ENCODE measurements around the gene MALT1. TPM values are rescaled to one million over a fixed set of nuclear protein-coding genes. Genes with fewer than 3 reads are reported as not detected.

The MALT1 gene
- polyA plus RNA-seq, 1 donor from 2014 or later: 40.5 TPM

DNA sequence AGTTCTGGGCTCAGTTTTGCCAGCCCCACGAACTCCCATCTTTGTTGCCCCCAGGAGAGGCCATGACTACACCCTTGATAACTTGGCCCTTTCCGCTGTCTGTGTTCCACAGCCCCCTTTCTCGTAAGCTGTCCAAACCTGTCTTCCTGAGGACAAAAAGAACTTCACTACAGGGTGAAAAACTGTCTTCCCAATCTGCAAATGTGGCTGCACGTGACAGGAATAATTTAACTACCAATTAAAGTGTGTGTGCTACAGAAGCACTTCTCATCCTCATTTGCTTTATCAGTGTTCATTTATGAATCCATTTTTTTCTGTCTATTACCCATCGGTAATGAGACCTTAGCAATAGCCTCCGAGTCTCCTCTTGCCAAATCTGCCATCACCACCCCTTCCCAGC, 33.3 kb upstream of the MALT1 start:
- TF ChIP-seq TAF1 (IDR thresholded peaks at IDR 0.05; ENCODE audit: low read depth) (no peak), EP300 (conservative IDR thresholded peaks at IDR 0.05; ENCODE audit: poor library complexity, severe bottlenecking) (no peak), EZH2 (IDR thresholded peaks at IDR 0.05; ENCODE audit: borderline replicate concordance, insufficient read depth, low read length, poor library complexity, severe bottlenecking) (no peak), MXI1 (conservative IDR thresholded peaks at IDR 0.05; ENCODE audit: poor library complexity, severe bottlenecking) (no peak), POLR2AphosphoS5 (IDR thresholded peaks at IDR 0.05) (no peak), SMC3 (conservative IDR thresholded peaks at IDR 0.05; ENCODE audit: poor library complexity) (no peak), RAD21 (conservative IDR thresholded peaks at IDR 0.05) (no peak)
- TF ChIP-seq, protein P1, sequence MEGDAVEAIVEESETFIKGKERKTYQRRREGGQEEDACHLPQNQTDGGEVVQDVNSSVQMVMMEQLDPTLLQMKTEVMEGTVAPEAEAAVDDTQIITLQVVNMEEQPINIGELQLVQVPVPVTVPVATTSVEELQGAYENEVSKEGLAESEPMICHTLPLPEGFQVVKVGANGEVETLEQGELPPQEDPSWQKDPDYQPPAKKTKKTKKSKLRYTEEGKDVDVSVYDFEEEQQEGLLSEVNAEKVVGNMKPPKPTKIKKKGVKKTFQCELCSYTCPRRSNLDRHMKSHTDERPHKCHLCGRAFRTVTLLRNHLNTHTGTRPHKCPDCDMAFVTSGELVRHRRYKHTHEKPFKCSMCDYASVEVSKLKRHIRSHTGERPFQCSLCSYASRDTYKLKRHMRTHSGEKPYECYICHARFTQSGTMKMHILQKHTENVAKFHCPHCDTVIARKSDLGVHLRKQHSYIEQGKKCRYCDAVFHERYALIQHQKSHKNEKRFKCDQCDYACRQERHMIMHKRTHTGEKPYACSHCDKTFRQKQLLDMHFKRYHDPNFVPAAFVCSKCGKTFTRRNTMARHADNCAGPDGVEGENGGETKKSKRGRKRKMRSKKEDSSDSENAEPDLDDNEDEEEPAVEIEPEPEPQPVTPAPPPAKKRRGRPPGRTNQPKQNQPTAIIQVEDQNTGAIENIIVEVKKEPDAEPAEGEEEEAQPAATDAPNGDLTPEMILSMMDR (IDR thresholded peaks at IDR 0.05; ENCODE audit: poor library complexity, severe bottlenecking): no peak
- TF ChIP-seq, protein P2, sequence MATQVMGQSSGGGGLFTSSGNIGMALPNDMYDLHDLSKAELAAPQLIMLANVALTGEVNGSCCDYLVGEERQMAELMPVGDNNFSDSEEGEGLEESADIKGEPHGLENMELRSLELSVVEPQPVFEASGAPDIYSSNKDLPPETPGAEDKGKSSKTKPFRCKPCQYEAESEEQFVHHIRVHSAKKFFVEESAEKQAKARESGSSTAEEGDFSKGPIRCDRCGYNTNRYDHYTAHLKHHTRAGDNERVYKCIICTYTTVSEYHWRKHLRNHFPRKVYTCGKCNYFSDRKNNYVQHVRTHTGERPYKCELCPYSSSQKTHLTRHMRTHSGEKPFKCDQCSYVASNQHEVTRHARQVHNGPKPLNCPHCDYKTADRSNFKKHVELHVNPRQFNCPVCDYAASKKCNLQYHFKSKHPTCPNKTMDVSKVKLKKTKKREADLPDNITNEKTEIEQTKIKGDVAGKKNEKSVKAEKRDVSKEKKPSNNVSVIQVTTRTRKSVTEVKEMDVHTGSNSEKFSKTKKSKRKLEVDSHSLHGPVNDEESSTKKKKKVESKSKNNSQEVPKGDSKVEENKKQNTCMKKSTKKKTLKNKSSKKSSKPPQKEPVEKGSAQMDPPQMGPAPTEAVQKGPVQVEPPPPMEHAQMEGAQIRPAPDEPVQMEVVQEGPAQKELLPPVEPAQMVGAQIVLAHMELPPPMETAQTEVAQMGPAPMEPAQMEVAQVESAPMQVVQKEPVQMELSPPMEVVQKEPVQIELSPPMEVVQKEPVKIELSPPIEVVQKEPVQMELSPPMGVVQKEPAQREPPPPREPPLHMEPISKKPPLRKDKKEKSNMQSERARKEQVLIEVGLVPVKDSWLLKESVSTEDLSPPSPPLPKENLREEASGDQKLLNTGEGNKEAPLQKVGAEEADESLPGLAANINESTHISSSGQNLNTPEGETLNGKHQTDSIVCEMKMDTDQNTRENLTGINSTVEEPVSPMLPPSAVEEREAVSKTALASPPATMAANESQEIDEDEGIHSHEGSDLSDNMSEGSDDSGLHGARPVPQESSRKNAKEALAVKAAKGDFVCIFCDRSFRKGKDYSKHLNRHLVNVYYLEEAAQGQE (IDR thresholded peaks at IDR 0.05; ENCODE audit: borderline replicate concordance): no peak
- H3K9me2 ChIP-seq (ENCODE audit: insufficient read depth, low read length): no peaks in the 10 kb centered on the region
- no peak overlapping the region for H3K27ac ChIP-seq (ENCODE audit: low read length)
- no peak overlapping the region for H2AFZ ChIP-seq (ENCODE audit: low read depth, low read length)
- no peak overlapping the region for H3K4me3 ChIP-seq (ENCODE audit: low read length)
- no peaks in the 10 kb centered on the region for H3K9me3 ChIP-seq (ENCODE audit: low read length)
- H3F3A ChIP-seq (ENCODE audit: insufficient read depth, low read length, poor library complexity, severe bottlenecking): no peaks in the 10 kb centered on the region
- H3K9ac ChIP-seq (ENCODE audit: low read length): no peak overlapping the region
- H3K4me2 ChIP-seq (ENCODE audit: low read length): no peak overlapping the region
- H3K27me3 ChIP-seq (ENCODE audit: insufficient read depth, low read depth, low read length): no peaks in the 10 kb centered on the region
- H3K79me2 ChIP-seq (replicated peaks; ENCODE audit: insufficient read depth, low read length): no peaks in the 10 kb centered on the region
- no peaks in the 10 kb centered on the region for H4K20me1 ChIP-seq (ENCODE audit: insufficient read depth)
- H3K36me3 ChIP-seq (ENCODE audit: insufficient read depth, low read length): no peaks in the 10 kb centered on the region

DNA sequence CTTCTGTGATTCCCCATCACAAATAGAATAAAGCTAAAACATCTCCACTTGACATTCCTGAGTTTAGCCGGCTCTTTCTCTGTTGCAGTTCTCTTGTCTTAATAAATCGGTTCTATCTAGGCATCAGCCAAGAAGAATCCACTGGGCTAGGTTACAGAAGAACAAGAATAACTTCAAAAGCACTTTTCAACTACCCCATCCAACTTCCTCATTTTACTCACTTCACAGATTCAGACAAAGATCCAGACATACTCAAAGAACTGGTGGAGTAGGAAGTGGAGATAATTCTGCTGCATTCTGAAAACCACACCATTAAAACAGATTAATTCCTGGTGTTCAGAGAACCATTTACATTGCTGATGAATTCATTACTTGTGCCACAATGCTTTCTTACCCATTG, 32.8 kb upstream of the MALT1 start:
- H3K4me3 ChIP-seq (ENCODE audit: low read length): no peak overlapping the region
- H3K27ac ChIP-seq (ENCODE audit: low read length): no peak overlapping the region
- no peaks in the 10 kb centered on the region for H3K9me2 ChIP-seq (ENCODE audit: insufficient read depth, low read length)
- H4K20me1 ChIP-seq (ENCODE audit: insufficient read depth): no peaks in the 10 kb centered on the region
- no peaks in the 10 kb centered on the region for H3F3A ChIP-seq (ENCODE audit: insufficient read depth, low read length, poor library complexity, severe bottlenecking)
- no peaks in the 10 kb centered on the region for H3K27me3 ChIP-seq (ENCODE audit: insufficient read depth, low read depth, low read length)
- no peak overlapping the region for H3K4me2 ChIP-seq (ENCODE audit: low read length)
- H3K9ac ChIP-seq (ENCODE audit: low read length): no peak overlapping the region
- no peak overlapping the region for H2AFZ ChIP-seq (ENCODE audit: low read depth, low read length)
- H3K36me3 ChIP-seq (ENCODE audit: insufficient read depth, low read length): no peaks in the 10 kb centered on the region
- TF ChIP-seq POLR2AphosphoS5 (IDR thresholded peaks at IDR 0.05) (no peak), MXI1 (conservative IDR thresholded peaks at IDR 0.05; ENCODE audit: poor library complexity, severe bottlenecking) (no peak), EZH2 (IDR thresholded peaks at IDR 0.05; ENCODE audit: borderline replicate concordance, insufficient read depth, low read length, poor library complexity, severe bottlenecking) (no peak), TAF1 (IDR thresholded peaks at IDR 0.05; ENCODE audit: low read depth) (no peak), RAD21 (conservative IDR thresholded peaks at IDR 0.05) (no peak), EP300 (conservative IDR thresholded peaks at IDR 0.05; ENCODE audit: poor library complexity, severe bottlenecking) (no peak), SMC3 (conservative IDR thresholded peaks at IDR 0.05; ENCODE audit: poor library complexity) (no peak)
- TF ChIP-seq, protein P2 (IDR thresholded peaks at IDR 0.05; ENCODE audit: borderline replicate concordance): no peak
- TF ChIP-seq, protein P1 (IDR thresholded peaks at IDR 0.05; ENCODE audit: poor library complexity, severe bottlenecking): no peak
- no peaks in the 10 kb centered on the region for H3K79me2 ChIP-seq (replicated peaks; ENCODE audit: insufficient read depth, low read length)
- H3K9me3 ChIP-seq (ENCODE audit: low read length): no peaks in the 10 kb centered on the region
